HCT116 (cell line): ENCODE measurements around the gene OSBPL10. TPM values are rescaled to one million over a fixed set of nuclear protein-coding genes. Genes with fewer than 3 reads are reported as not detected.

ENCODE experiments used
- ATAC-seq: fragments of 200-7000 bp; cut with Tn5 transposase; 2 replicates; pipeline ENCODE4 v1.9.1; 2020; ENCODE audit warnings: mild to moderate bottlenecking, moderate library complexity
- BruUV-seq: library from RNA; stranded (reverse); fragments of 400-500 nt; replicated peaks from 2 replicates; lab custom pipeline; 2021; lab: Mats Ljungman, UMichigan
- CTCF ChIA-PET: fragments of 300-600 bp; sonication (Branson Sonifier 250); formaldehyde crosslinking; loops from one replicate; lab custom pipeline; 2021; ENCODE audit warnings: antibody characterized with exemption; lab: Charles Lee
- POLR2A ChIA-PET: fragments of 300-600, 350-600 bp; sonication (Branson Sonifier 250); formaldehyde crosslinking; loops from one replicate; lab custom pipeline; 2021; ENCODE audit warnings: antibody characterized with exemption; lab: Charles Lee
- RAD21 ChIA-PET, 2 experiments: fragments of 300-600 bp; sonication (Branson Sonifier 250); formaldehyde crosslinking; loops; one replicate each; lab custom pipeline; 2023; ENCODE audit warnings: low total read pairs in 2 of 2; ENCODE audit not compliant: uncharacterized antibody in 2 of 2, unreplicated experiment in 2 of 2, low non-redundant PET in 1 of 2; lab: Charles Lee
- DNase-seq: peaks from one replicate; pipeline ENCODE4 v3.0.0-alpha.2; 2010; ENCODE audit warnings: low read depth, low spot score
- H2AFZ ChIP-seq: fragments of 200-600 bp; shearing (Covaris generic), sonication (generic); 2 replicates; pipeline ENCODE4 v1.6.1; 2017; ENCODE audit warnings: low read depth, mixed run types, mixed read lengths, antibody characterized with exemption, low read length; ENCODE audit not compliant: poor library complexity, severe bottlenecking
- H3K27ac ChIP-seq: 2 replicates; pipeline ENCODE4 v1.5.1; 2012; ENCODE audit warnings: low read depth, low read length
- H3K27me3 ChIP-seq: fragments of 200-600 bp; sonication (generic); 2 replicates; pipeline ENCODE4 v1.6.1; 2016; ENCODE audit warnings: mixed run types, low read length, mixed read lengths; ENCODE audit not compliant: insufficient read depth
- H3K36me3 ChIP-seq, 2 experiments: fragments of 200-500 bp in 1 of 2; fragments of 200-600 bp in 1 of 2; sonication (Bioruptor generic) in 1 of 2; sonication (generic) in 1 of 2; 2 replicates each; pipeline versions ENCODE4 v1.5.1 to v1.6.1; 2014 to 2016; ENCODE audit warnings: low read length in 2 of 2, inconsistent platforms in 1 of 2, mixed read lengths in 1 of 2, mixed run types in 1 of 2; ENCODE audit not compliant: insufficient read depth in 2 of 2, control insufficient read depth in 1 of 2
- H3K4me1 ChIP-seq, 2 experiments: fragments of 200-600 bp in 1 of 2; sonication (generic) in 1 of 2; 2 replicates each; pipeline versions ENCODE4 v1.5.1 to v1.6.1; 2012 to 2017; ENCODE audit warnings: low read length in 2 of 2, inconsistent platforms in 1 of 2, mild to moderate bottlenecking in 1 of 2, mixed read lengths in 1 of 2, mixed run types in 1 of 2, moderate library complexity in 1 of 2; ENCODE audit not compliant: insufficient read depth in 2 of 2, control insufficient read depth in 1 of 2
- H3K4me2 ChIP-seq: fragments of 200-600 bp; sonication (generic); 2 replicates; pipeline ENCODE4 v1.6.1; 2017; ENCODE audit warnings: mixed run types, low read length, mixed read lengths
- H3K4me3 ChIP-seq, 2 experiments: fragments of 200-600 bp in 1 of 2; sonication (generic) in 1 of 2; replicated peaks in 1 of 2; 2 replicates each; pipeline ENCODE4 v1.5.1; 2011 to 2016; ENCODE audit warnings: low read length in 2 of 2, control low read depth in 1 of 2, low read depth in 1 of 2, mild to moderate bottlenecking in 1 of 2, mixed read lengths in 1 of 2, mixed run types in 1 of 2
- H3K79me2 ChIP-seq: fragments of 200-600 bp; sonication (generic); 2 replicates; pipeline ENCODE4 v1.6.1; 2017; ENCODE audit warnings: mild to moderate bottlenecking, mixed run types, low read length, moderate library complexity, mixed read lengths; ENCODE audit not compliant: insufficient read depth
- H3K9ac ChIP-seq: fragments of 200-600 bp; sonication (generic); 2 replicates; pipeline ENCODE4 v1.6.1; 2016; ENCODE audit warnings: low read length, mixed read lengths
- H3K9me2 ChIP-seq: fragments of 200-600 bp; sonication (generic), shearing (Covaris generic); 2 replicates; pipeline ENCODE4 v1.6.1; 2017; ENCODE audit warnings: mixed run types, mild to moderate bottlenecking, moderate library complexity; ENCODE audit not compliant: insufficient read depth
- H3K9me3 ChIP-seq, 2 experiments: fragments of 200-500 bp in 1 of 2; fragments of 200-600 bp in 1 of 2; sonication (Bioruptor generic) in 1 of 2; sonication (generic) in 1 of 2; 2 replicates each; pipeline ENCODE4 v1.6.1; 2014 to 2017; ENCODE audit warnings: low read length in 2 of 2, mixed read lengths in 2 of 2, inconsistent platforms in 1 of 2, low read depth in 1 of 2, mild to moderate bottlenecking in 1 of 2, mixed run types in 1 of 2, moderate library complexity in 1 of 2; ENCODE audit not compliant: control insufficient read depth in 1 of 2, insufficient read depth in 1 of 2
- H4K20me1 ChIP-seq: fragments of 200-600 bp; sonication (generic), shearing (Covaris generic); 2 replicates; pipeline ENCODE4 v1.6.1; 2017; ENCODE audit warnings: mixed run types, mild to moderate bottlenecking, moderate library complexity; ENCODE audit not compliant: insufficient read depth
- EZH2 ChIP-seq: fragments of 200-600 bp; sonication (generic); IDR thresholded peaks from 2 replicates; pipeline ENCODE4 v1.6.1; 2017; ENCODE audit warnings: antibody characterized with exemption, mixed run types
- POLR2A ChIP-seq: IDR thresholded peaks from 2 replicates; pipeline ENCODE4 v1.7.0; 2011; ENCODE audit warnings: borderline replicate concordance; ENCODE audit not compliant: insufficient read depth, insufficient read length; ENCODE audit errors: extremely low read depth
- RAD21 ChIP-seq: IDR thresholded peaks from 2 replicates; pipeline ENCODE4 v1.6.1; 2012; ENCODE audit warnings: low read depth, mild to moderate bottlenecking
- SIN3A ChIP-seq: IDR thresholded peaks from 2 replicates; pipeline ENCODE4 v1.6.1; 2012; ENCODE audit warnings: low read depth
- TCF7L2 ChIP-seq: IDR thresholded peaks from 2 replicates; pipeline ENCODE4 v1.7.0; 2011; ENCODE audit warnings: borderline replicate concordance, inconsistent platforms; ENCODE audit not compliant: insufficient read depth, insufficient read length; ENCODE audit errors: extremely low read depth
- intact Hi-C: fragments of 100-400 bp; cut with micrococcal nuclease; formaldehyde crosslinking; loops from 2 replicates; pipeline ENCODE4 v1.10.0; 2022
- total RNA-seq: library from RNA; stranded (reverse); gene quantifications from one replicate; pipeline ENCODE4 v1.2.1, GENCODE V29; 2021; ENCODE audit not compliant: unreplicated experiment
- TF ChIP-seq, protein P1 (sequence below): IDR thresholded peaks from 2 replicates; pipeline ENCODE4 v1.6.1; 2011; ENCODE audit warnings: mild to moderate bottlenecking, low read length, moderate library complexity; ENCODE audit not compliant: insufficient replicate concordance; ENCODE audit errors: extremely low read depth
- TF ChIP-seq, protein P2 (sequence below), 3 experiments: fragments of 200-600 bp in 1 of 3; sonication (generic) in 1 of 3; IDR thresholded peaks in 2 of 3; conservative IDR thresholded peaks in 1 of 3; 2 replicates each; pipeline ENCODE4 v1.5.1; 2012 to 2017; ENCODE audit warnings: low read depth in 2 of 3, low read length in 2 of 3, antibody characterized with exemption in 1 of 3, borderline replicate concordance in 1 of 3, control low read depth in 1 of 3, mild to moderate bottlenecking in 1 of 3, mixed read lengths in 1 of 3, mixed run types in 1 of 3, moderate library complexity in 1 of 3; ENCODE audit not compliant: insufficient read depth in 1 of 3
- TF ChIP-seq, protein P3 (sequence below): IDR thresholded peaks from 2 replicates; pipeline ENCODE4 v1.6.1; 2012

OSBPL10 gene
- total RNA-seq, 1 experiment from 2014 or later = 25.8 TPM

DNA sequence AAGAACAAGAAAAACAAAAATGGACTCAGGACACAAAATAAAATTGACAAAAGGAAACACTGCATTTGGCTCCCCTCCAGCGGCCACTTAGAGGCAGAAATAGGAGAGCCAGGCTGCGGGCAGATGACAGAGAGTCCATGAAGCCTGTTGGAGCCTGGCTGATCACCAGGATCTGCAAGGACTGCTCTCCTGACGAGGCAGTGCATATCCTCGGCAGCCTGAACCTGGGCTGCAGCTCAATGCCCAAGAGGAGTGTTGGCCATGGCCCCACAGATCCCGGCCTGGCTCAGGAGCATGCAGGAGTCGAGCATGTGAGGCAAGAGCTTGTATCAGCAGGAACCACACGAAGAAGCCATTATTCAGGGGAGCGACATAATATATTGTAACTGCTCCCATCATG, 248.5 kb downstream of the OSBPL10 start (continued):
- TF ChIP-seq, protein P1, sequence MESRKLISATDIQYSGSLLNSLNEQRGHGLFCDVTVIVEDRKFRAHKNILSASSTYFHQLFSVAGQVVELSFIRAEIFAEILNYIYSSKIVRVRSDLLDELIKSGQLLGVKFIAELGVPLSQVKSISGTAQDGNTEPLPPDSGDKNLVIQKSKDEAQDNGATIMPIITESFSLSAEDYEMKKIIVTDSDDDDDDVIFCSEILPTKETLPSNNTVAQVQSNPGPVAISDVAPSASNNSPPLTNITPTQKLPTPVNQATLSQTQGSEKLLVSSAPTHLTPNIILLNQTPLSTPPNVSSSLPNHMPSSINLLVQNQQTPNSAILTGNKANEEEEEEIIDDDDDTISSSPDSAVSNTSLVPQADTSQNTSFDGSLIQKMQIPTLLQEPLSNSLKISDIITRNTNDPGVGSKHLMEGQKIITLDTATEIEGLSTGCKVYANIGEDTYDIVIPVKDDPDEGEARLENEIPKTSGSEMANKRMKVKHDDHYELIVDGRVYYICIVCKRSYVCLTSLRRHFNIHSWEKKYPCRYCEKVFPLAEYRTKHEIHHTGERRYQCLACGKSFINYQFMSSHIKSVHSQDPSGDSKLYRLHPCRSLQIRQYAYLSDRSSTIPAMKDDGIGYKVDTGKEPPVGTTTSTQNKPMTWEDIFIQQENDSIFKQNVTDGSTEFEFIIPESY = no peak
- TF ChIP-seq SIN3A (no peak), RAD21 (no peak), POLR2A (no peak), EZH2 (no peak)
- TF ChIP-seq, protein P2, sequence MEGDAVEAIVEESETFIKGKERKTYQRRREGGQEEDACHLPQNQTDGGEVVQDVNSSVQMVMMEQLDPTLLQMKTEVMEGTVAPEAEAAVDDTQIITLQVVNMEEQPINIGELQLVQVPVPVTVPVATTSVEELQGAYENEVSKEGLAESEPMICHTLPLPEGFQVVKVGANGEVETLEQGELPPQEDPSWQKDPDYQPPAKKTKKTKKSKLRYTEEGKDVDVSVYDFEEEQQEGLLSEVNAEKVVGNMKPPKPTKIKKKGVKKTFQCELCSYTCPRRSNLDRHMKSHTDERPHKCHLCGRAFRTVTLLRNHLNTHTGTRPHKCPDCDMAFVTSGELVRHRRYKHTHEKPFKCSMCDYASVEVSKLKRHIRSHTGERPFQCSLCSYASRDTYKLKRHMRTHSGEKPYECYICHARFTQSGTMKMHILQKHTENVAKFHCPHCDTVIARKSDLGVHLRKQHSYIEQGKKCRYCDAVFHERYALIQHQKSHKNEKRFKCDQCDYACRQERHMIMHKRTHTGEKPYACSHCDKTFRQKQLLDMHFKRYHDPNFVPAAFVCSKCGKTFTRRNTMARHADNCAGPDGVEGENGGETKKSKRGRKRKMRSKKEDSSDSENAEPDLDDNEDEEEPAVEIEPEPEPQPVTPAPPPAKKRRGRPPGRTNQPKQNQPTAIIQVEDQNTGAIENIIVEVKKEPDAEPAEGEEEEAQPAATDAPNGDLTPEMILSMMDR (IDR thresholded peaks at IDR 0.05 in 2 of 3, conservative IDR thresholded peaks at IDR 0.05 in 1 of 3; ENCODE audit: borderline replicate concordance in 1 of 3, insufficient read depth in 1 of 3, low read depth in 2 of 3, low read length in 2 of 3) = no peak
- TF ChIP-seq, all 23 proteins: peak for 0

DNA sequence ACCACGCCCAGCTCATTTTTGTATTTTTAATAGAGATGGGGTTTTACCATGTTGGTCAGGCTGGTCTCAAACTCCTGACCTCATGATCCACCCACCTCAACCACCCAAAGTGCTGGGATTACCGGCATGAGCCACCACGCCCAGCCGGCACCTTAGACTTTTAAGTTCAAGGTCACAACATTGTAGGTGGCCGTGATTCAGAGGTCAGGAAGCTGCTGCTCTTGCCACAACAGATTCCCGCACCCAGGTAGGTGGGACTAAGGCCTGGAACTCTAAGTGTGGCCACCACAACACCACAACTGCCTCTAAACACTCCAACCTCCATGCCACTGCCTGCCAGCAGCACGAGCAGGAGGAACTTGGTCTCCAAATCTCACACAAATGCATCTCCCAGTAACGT, 251.5 kb downstream of the OSBPL10 start:
- TF ChIP-seq, protein P3, sequence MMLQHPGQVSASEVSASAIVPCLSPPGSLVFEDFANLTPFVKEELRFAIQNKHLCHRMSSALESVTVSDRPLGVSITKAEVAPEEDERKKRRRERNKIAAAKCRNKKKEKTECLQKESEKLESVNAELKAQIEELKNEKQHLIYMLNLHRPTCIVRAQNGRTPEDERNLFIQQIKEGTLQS = no peak
- TF ChIP-seq TCF7L2 = peak; percentile 79
- no peaks in the 10 kb centered on the region; the same call in 1 of the 2 replicates for H4K20me1 ChIP-seq
- no peaks in the 10 kb centered on the region for H3K9me3 ChIP-seq
- DNase-seq = no peak
- H3K79me2 ChIP-seq = no peaks in the 10 kb centered on the region
- no peak overlapping the region for H3K4me3 ChIP-seq
- H3K27ac ChIP-seq = no peak overlapping the region
- intact Hi-C loops = loop anchor here (5.0 kb wide), 1 partner anchor 413 kb away; no protein-coding TSS in a partner anchor
- no peak overlapping the region for H3K9ac ChIP-seq
- H3K4me2 ChIP-seq = peak overlapping the region; percentile 45
- no peaks in the 10 kb centered on the region for H3K27me3 ChIP-seq
- CTCF ChIA-PET = no interaction called here
- no peaks in the 10 kb centered on the region for H3K9me2 ChIP-seq
- H3K36me3 ChIP-seq = no peaks in the 10 kb centered on the region
- POLR2A ChIA-PET = no interaction called here
- RAD21 ChIA-PET = no interaction called here
- peaks cover 4 to 11% of the 10 kb centered on the region in 2 experiments for H3K4me1 ChIP-seq
- ATAC-seq = peak; percentile 72
- H2AFZ ChIP-seq = no peak overlapping the region
- BruUV-seq = no TSS peak
